C4-2B (cell line): ENCODE data around the gene CERS5.

Experiments
- CTCF ChIP-seq: fragments of 450-650 bp; conservative IDR thresholded peaks from 2 replicates; pipeline ENCODE4 v1.5.1; 2017; ENCODE audit warnings: mild to moderate bottlenecking
- ZFX ChIP-seq: fragments of 450-650 bp; IDR thresholded peaks from 2 replicates; pipeline ENCODE4 v1.6.1; 2017

- TF ChIP-seq CTCF (no peak), ZFX (no peak)
Observed at GRCh38 chr12:50214018-50214417, 46.8 kb upstream of the CERS5 start.
